ENCODE measurements around the gene GNA12. TPM values are rescaled to one million over a fixed set of nuclear protein-coding genes. Genes with fewer than 3 reads are reported as not detected.
A peak's percentile ranks its signal among the peaks of the same experiment; 100 is the strongest.
"Not testable (repeated sequence)": the region's sequence is repeated elsewhere in the genome, so short reads cannot be mapped to it uniquely, and the experiment has no call there.

Gene GNA12
- total RNA-seq, 1 donor from 2014 or later = 68.6 TPM

- no peaks in the 10 kb centered on the region for H3K9me3 Mint-ChIP-seq (ENCODE audit: low read depth)
- H3K4me3 Mint-ChIP-seq (ENCODE audit: low read depth) = no peak overlapping the region
- no peaks in the 10 kb centered on the region for H3K27me3 Mint-ChIP-seq
- peak overlapping the region; percentile 68 for H3K27ac Mint-ChIP-seq
- no peak for TF ChIP-seq CTCF (IDR thresholded peaks at IDR 0.05; ENCODE audit: unreplicated experiment)
- no peak for DNase-seq (ENCODE audit: low spot score, unreplicated experiment)
- H3K36me3 Mint-ChIP-seq (ENCODE audit: insufficient read depth) = no peaks in the 10 kb centered on the region
- peaks cover 28% of the 10 kb centered on the region for H3K4me1 Mint-ChIP-seq (ENCODE audit: low read depth)
These were observed 16.6 kb upstream of the GNA12 start for GRCh38 chr7:2860627-2861133.

GRCh38 chr7:2859952-2860351 lies 15.8 kb upstream of the GNA12 start:
- H3K27ac Mint-ChIP-seq = peak overlapping the region; percentile 68
- no peaks in the 10 kb centered on the region for H3K36me3 Mint-ChIP-seq (ENCODE audit: insufficient read depth)
- DNase-seq (ENCODE audit: low spot score, unreplicated experiment) = no peak
- no peaks in the 10 kb centered on the region for H3K27me3 Mint-ChIP-seq
- no peaks in the 10 kb centered on the region for H3K9me3 Mint-ChIP-seq (ENCODE audit: low read depth)
- no peak for TF ChIP-seq CTCF (IDR thresholded peaks at IDR 0.05; ENCODE audit: unreplicated experiment)
- no peak overlapping the region for H3K4me3 Mint-ChIP-seq (ENCODE audit: low read depth)
- peaks cover 28% of the 10 kb centered on the region for H3K4me1 Mint-ChIP-seq (ENCODE audit: low read depth)

- Mint-ChIP-seq H3K4me3 (ENCODE audit: low read depth) (peak overlapping the region; percentile 14), H3K36me3 (ENCODE audit: insufficient read depth) (no peaks in the 10 kb centered on the region), H3K9me3 (ENCODE audit: low read depth) (no peaks in the 10 kb centered on the region), H3K27ac (peak overlapping the region; percentile 37), H3K4me1 (ENCODE audit: low read depth) (peaks cover 24% of the 10 kb centered on the region), H3K27me3 (no peaks in the 10 kb centered on the region)
- no peak for DNase-seq (ENCODE audit: low spot score, unreplicated experiment)
- TF ChIP-seq CTCF (IDR thresholded peaks at IDR 0.05; ENCODE audit: unreplicated experiment) = no peak
These were observed 14.5 kb upstream of the GNA12 start for GRCh38 chr7:2858621-2859020.

- no peak for DNase-seq (ENCODE audit: low spot score, unreplicated experiment)
- no peaks in the 10 kb centered on the region for H3K36me3 Mint-ChIP-seq (ENCODE audit: insufficient read depth)
- H3K4me1 Mint-ChIP-seq (ENCODE audit: low read depth) = peaks cover 21% of the 10 kb centered on the region
These were observed 12.5 kb upstream of the GNA12 start for GRCh38 chr7:2856388-2857169.

GRCh38 chr7:2855386-2855785 lies 11.3 kb upstream of the GNA12 start:
- no peaks in the 10 kb centered on the region for H3K27me3 Mint-ChIP-seq
- peaks cover 16% of the 10 kb centered on the region for H3K4me1 Mint-ChIP-seq (ENCODE audit: low read depth)
- no peaks in the 10 kb centered on the region for H3K36me3 Mint-ChIP-seq (ENCODE audit: insufficient read depth)

More at GRCh38 chr7:2856388-2857169, 12.5 kb upstream of the GNA12 start:
- H3K4me3 Mint-ChIP-seq (ENCODE audit: low read depth) = no peak overlapping the region
- H3K9me3 Mint-ChIP-seq (ENCODE audit: low read depth) = no peaks in the 10 kb centered on the region
- H3K27ac Mint-ChIP-seq = peak overlapping the region; percentile 90
- TF ChIP-seq CTCF (IDR thresholded peaks at IDR 0.05; ENCODE audit: unreplicated experiment) = no peak
- H3K27me3 Mint-ChIP-seq = no peaks in the 10 kb centered on the region

GRCh38 chr7:2853552-2853951 lies 9.4 kb upstream of the GNA12 start:
- peaks cover 11% of the 10 kb centered on the region for H3K4me1 Mint-ChIP-seq (ENCODE audit: low read depth)
- H3K27me3 Mint-ChIP-seq; H3K36me3 Mint-ChIP-seq (ENCODE audit: insufficient read depth); H3K9me3 Mint-ChIP-seq (ENCODE audit: low read depth); H3K27ac Mint-ChIP-seq; H3K4me3 Mint-ChIP-seq (ENCODE audit: low read depth); DNase-seq (ENCODE audit: low spot score, unreplicated experiment): not testable (repeated sequence)

More at GRCh38 chr7:2855386-2855785, 11.3 kb upstream of the GNA12 start:
- no peak for DNase-seq (ENCODE audit: low spot score, unreplicated experiment)
- TF ChIP-seq CTCF (IDR thresholded peaks at IDR 0.05; ENCODE audit: unreplicated experiment) = no peak
- Mint-ChIP-seq H3K4me3 (ENCODE audit: low read depth) (no peak overlapping the region), H3K9me3 (ENCODE audit: low read depth) (no peaks in the 10 kb centered on the region), H3K27ac (no peak overlapping the region)

Data from progenitor cell of endocrine pancreas (in vitro differentiated cells).